Sigmoid colon (tissue), 7 donors: ENCODE results near the gene CEP104. TPM values are rescaled to one million over a fixed set of nuclear protein-coding genes. Genes with fewer than 3 reads are reported as not detected.
A peak's percentile ranks its signal among the peaks of the same experiment; 100 is the strongest.

Experiments
- DNase-seq: peaks from one replicate; pipeline ENCODE4 v3.0.0-alpha.2; 2019
- H3K27ac ChIP-seq, 4 donors: fragments of 200-600 bp; sonication (generic); one replicate each; pipeline ENCODE4 v1.5.1; 2016 to 2019; ENCODE audit warnings: mild to moderate bottlenecking in 1 of 4
- H3K27me3 ChIP-seq, 3 donors: fragments of 200-600 bp; sonication (generic); one replicate each; pipeline ENCODE4 v1.5.1; 2019; ENCODE audit warnings: mild to moderate bottlenecking in 1 of 3
- H3K36me3 ChIP-seq, 4 donors: fragments of 200-600 bp; sonication (generic); one replicate each; pipeline ENCODE4 v1.5.1; 2016 to 2019
- H3K4me1 ChIP-seq, 4 donors: fragments of 200-600 bp; sonication (generic); one replicate each; pipeline ENCODE4 v1.5.1; 2017 to 2019
- H3K4me3 ChIP-seq, 4 donors: fragments of 200-600 bp; sonication (generic); one replicate each; pipeline ENCODE4 v1.5.1; 2017 to 2019; ENCODE audit warnings: mild to moderate bottlenecking in 2 of 4, moderate library complexity in 1 of 4
- H3K9me3 ChIP-seq, 4 donors: fragments of 200-600 bp in 3 of 4; sonication (generic) in 3 of 4; one replicate each; pipeline versions ENCODE4 v1.5.1 to v1.6.1; 2013 to 2019
- CTCF ChIP-seq, 4 experiments: fragments of 450-650 bp in 3 of 4; fragments of 200-600 bp in 1 of 4; IDR thresholded peaks; one replicate each; pipeline ENCODE4 v1.5.1; 2016 to 2019; ENCODE audit warnings: antibody characterized with exemption in 4 of 4, mild to moderate bottlenecking in 3 of 4, moderate library complexity in 2 of 4
- EP300 ChIP-seq, 4 donors: sonication (generic); formaldehyde crosslinking; IDR thresholded peaks; one replicate each; pipeline ENCODE4 v1.6.1; 2017; ENCODE audit warnings: antibody characterized with exemption in 4 of 4
- POLR2A ChIP-seq, 2 donors: fragments of 450-650 bp; IDR thresholded peaks; one replicate each; pipeline ENCODE4 v1.6.1; 2016; ENCODE audit warnings: antibody characterized with exemption in 2 of 2, mild to moderate bottlenecking in 2 of 2, moderate library complexity in 2 of 2
- POLR2AphosphoS5 ChIP-seq, 4 donors: sonication (generic); formaldehyde crosslinking; IDR thresholded peaks; one replicate each; pipeline ENCODE4 v1.6.1; 2017; ENCODE audit warnings: antibody characterized with exemption in 4 of 4
- WGBS, 2 donors: extraction: QIAGEN DNeasy Blood & Tissue Kit; methylation state at CpG; one replicate each; pipeline ENCODE4 v1.1.7; 2013; 5-methylcytosine and 5-hydroxymethylcytosine counted together
- intact Hi-C: fragments of 100-400 bp; cut with DNase I; formaldehyde crosslinking; loops from one replicate; pipeline ENCODE4 v1.15.1; 2023
- polyA plus RNA-seq, 3 donors: library from polyadenylated mRNA; stranded (reverse); fragments of 200-250 nt; gene quantifications; one replicate each; pipeline ENCODE4 v1.2.3, GENCODE V29; 2013
- total RNA-seq, 4 donors: library from RNA; depleted of rRNA; stranded (reverse); fragments of >200 nt; gene quantifications; one replicate each; pipeline ENCODE4 v1.1.0, GENCODE V29; 2016
- donor health status: healthy with polysubstance abuse.
- donor health status: Bipolar disorder and iron deficiency.
- donor health status: healthy.

Gene CEP104
- total and polyA plus RNA-seq, 7 donors, result 12.0 to 32.5 (median 21.6) TPM

GRCh38 chr1:3799976-3800685 is 56.9 kb downstream of the CEP104 start:
- Histone ChIP-seq H3K4me3 (no peak overlapping the region), H3K9me3 (no peaks in the 10 kb centered on the region), H3K36me3 (no peaks in the 10 kb centered on the region), H3K27me3 (peaks cover 0 to 10% (median 7%) of the 10 kb centered on the region in 3 donors), H3K27ac (no peak overlapping the region), H3K4me1 (peaks cover 0 to 12% (median 10%) of the 10 kb centered on the region in 4 donors)
- WGBS, 2 donors, result 89 to 91% methylated on average over 11 of the region's 11 CpGs
- DNase-seq, result no peak
- TF ChIP-seq EP300 (IDR thresholded peaks at IDR 0.05) (no peak), POLR2AphosphoS5 (IDR thresholded peaks at IDR 0.05) (no peak), CTCF (IDR thresholded peaks at IDR 0.05) (no peak), POLR2A (IDR thresholded peaks at IDR 0.05) (no peak)
- intact Hi-C loops, result loop anchor here (5.0 kb wide), 2 partner anchors 53 to 102 kb away; partner anchors contain the start of gene C1orf174

DNA sequence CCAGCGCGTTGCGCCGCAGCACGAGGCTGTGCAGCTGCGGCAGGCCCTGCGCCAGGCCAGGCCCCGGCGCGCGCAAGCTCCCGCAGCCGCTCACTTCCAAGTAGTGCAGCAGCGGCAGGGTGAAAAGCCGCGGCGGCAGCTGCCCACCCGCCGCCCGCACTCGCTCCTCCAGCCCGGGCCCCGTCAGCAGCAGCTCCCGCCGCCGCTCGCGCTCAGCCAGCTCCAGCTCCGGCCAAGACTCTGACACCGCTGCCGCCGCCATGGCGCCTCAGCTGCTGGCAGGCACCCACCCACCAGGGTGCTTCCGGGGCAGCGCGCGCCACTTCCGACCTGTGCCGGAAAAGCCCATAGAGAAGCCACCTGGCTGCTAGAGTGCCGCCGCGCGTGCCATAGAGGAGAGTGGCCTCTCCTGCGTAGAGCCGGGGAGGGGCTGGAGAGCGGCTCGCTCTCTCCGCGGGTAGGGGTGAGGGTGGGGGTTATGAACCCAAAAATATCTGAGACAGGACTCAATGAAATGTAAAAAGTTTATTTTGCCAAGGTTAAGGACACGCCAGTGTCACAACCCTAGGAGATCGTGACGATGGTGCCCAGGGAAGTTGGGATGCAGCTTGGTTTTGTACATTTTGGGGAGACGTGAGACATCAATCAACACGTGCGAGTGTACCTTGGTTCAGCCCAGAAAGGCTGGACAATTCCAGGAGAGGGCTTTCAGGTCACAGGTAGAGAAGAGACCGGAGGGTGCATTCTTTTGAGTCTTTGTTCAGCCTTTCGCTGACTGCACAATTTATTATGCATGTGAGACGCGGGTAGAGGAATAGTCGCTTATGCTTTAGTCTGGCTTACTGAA is 60.6 kb downstream of the CEP104 start, which contains the start of gene LRRC47:
LRRC47 (minus strand) TSS at position 284 of the 847 bp plus-strand sequence; CDS start at position 262, 22 bp downstream.
- peaks cover 0 to 3% (median 0%) of the 10 kb centered on the region in 4 donors for H3K36me3 ChIP-seq
- WGBS, 2 donors, result 2% methylated on average over 60 of the region's 60 CpGs
- H3K4me3 ChIP-seq, result peak within 1 kb of the TSS; percentile 75 to 97 (median 88)
- peak; percentile 35 to 57 for TF ChIP-seq POLR2A (IDR thresholded peaks at IDR 0.05)
- no peak for TF ChIP-seq CTCF (IDR thresholded peaks at IDR 0.05)
- peak; percentile 58 to 87 (median 86) for TF ChIP-seq POLR2AphosphoS5 (IDR thresholded peaks at IDR 0.05)
- peak in 1 of 4 donors; percentile 29 for TF ChIP-seq EP300 (IDR thresholded peaks at IDR 0.05)
- peaks cover 0 to 39% (median 36%) of the 10 kb centered on the region in 4 donors for H3K4me1 ChIP-seq
- intact Hi-C loops, result loop anchor here (2.0 to 5.0 kb wide), 3 partner anchors 24 to 106 kb away; partner anchors contain the start of genes C1orf174 and SMIM1
- H3K27me3 ChIP-seq, result no peaks in the 10 kb centered on the region
- no peaks in the 10 kb centered on the region for H3K9me3 ChIP-seq
- DNase-seq, result peak; percentile 97
- peak within 1 kb of the TSS; percentile 70 to 85 (median 78) for H3K27ac ChIP-seq

DNA sequence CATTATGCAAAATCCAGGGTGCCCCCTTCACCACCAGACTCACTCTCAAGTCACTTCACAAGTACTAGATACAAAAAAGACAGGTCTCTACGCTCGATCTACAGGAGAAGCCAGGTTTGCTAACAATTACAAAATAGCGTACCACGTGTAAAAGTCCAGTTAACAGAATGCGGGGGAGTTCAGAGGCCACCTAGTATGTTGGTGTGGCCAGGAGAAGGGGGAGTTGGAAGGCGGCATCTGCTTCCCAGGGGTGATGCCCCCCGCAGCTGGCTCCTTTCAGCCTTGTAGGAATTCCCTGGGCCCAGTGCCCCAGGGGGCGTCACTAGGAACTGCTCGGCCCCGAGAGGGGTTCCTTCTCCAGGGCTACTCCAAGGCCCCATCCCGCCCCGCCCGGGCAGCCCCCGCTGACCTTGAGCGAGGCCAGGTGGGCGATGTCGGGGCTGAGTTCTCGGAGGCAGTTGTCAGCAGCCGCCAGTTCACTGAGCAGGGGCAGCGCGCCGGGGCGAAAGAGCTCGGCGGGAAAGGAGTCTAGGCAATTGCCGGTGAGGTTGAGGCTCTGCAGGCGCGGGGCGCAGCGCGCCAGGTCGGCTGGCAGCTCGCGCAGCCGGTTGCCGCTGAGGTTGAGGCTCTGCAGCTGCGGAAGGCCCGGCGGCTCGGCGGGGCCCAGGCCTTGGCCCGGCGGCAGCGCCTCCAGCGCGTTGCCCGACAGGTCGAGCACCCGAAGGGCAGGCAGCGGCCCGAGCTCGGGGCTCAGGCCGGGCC is 61.4 kb downstream of the CEP104 start:
- Histone ChIP-seq H3K36me3 (peaks cover 0 to 3% (median 0%) of the 10 kb centered on the region in 4 donors), H3K4me3 (peak overlapping the region; percentile 75 to 97 (median 88)), H3K9me3 (no peaks in the 10 kb centered on the region), H3K27me3 (no peaks in the 10 kb centered on the region), H3K27ac (peak overlapping the region; percentile 70 to 85 (median 78)), H3K4me1 (peaks cover 0 to 42% (median 34%) of the 10 kb centered on the region in 4 donors)
- 2 to 4% methylated on average over 53 of the region's 53 CpGs for whole genome bisulfite sequencing, 2 donors
- no peak for DNase-seq
- intact Hi-C loops, result loop anchor here (2.0 to 5.0 kb wide), 3 partner anchors 23 to 107 kb away; partner anchors contain the start of genes C1orf174 and SMIM1
- TF ChIP-seq POLR2A (IDR thresholded peaks at IDR 0.05) (no peak), EP300 (IDR thresholded peaks at IDR 0.05) (no peak), POLR2AphosphoS5 (IDR thresholded peaks at IDR 0.05) (no peak), CTCF (IDR thresholded peaks at IDR 0.05) (no peak)

DNA sequence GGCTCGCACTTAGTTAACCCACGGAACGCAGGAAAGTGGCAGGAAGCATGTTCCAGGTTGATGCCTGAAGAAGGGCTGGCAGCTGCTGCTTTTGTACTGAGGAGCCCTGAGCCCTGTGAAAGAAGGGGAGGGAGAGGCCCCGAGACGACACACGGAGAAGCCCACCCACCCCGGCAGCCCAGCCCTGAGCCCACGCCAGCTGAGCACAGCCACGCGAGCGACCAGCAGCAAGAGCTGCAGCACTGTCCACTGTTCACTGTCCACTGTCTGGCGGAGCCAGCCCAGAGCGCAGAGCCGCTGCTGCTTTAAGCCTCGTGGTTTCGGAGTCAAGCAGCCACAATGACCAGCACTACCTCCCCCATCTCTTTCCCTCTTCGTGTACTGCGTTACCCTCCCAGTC is 66.1 kb downstream of the CEP104 start:
- Histone ChIP-seq H3K9me3 (no peaks in the 10 kb centered on the region), H3K4me1 (peaks cover 0 to 46% (median 32%) of the 10 kb centered on the region in 4 donors), H3K27me3 (no peaks in the 10 kb centered on the region), H3K27ac (no peak overlapping the region), H3K4me3 (no peak overlapping the region), H3K36me3 (peaks cover 6 to 39% (median 18%) of the 10 kb centered on the region in 4 donors)
- no peak for TF ChIP-seq CTCF (IDR thresholded peaks at IDR 0.05)
- no peak for DNase-seq
- 91 to 92% methylated on average over 18 of the region's 18 CpGs for WGBS, 2 donors
- intact Hi-C loops, result no loop called here
